Osteocyte (in vitro differentiated cells): ENCODE measurements around the gene CASS4. TPM values are rescaled to one million over a fixed set of nuclear protein-coding genes. Genes with fewer than 3 reads are reported as not detected.

Experiments used
- DNase-seq: peaks from one replicate; pipeline ENCODE4 v3.0.0; 2021; ENCODE audit warnings: mixed read lengths; ENCODE audit not compliant: unreplicated experiment; ENCODE audit errors: extremely low spot score
- H3K27ac Mint-ChIP-seq: one replicate; pipeline ENCODE4 v1.8.0; 2021; ENCODE audit warnings: mild to moderate bottlenecking, mixed read lengths; ENCODE audit not compliant: unreplicated experiment
- H3K27me3 Mint-ChIP-seq: one replicate; pipeline ENCODE4 v1.8.0; 2021; ENCODE audit warnings: mixed read lengths; ENCODE audit not compliant: unreplicated experiment
- H3K36me3 Mint-ChIP-seq: one replicate; pipeline ENCODE4 v1.8.0; 2021; ENCODE audit warnings: mixed read lengths; ENCODE audit not compliant: unreplicated experiment
- H3K4me1 Mint-ChIP-seq: one replicate; pipeline ENCODE4 v1.8.0; 2021; ENCODE audit warnings: mixed read lengths; ENCODE audit not compliant: unreplicated experiment
- H3K4me3 Mint-ChIP-seq: one replicate; pipeline ENCODE4 v1.8.0; 2021; ENCODE audit warnings: mild to moderate bottlenecking, moderate library complexity, mixed read lengths; ENCODE audit not compliant: unreplicated experiment
- H3K9me3 Mint-ChIP-seq: one replicate; pipeline ENCODE4 v1.8.0; 2021; ENCODE audit warnings: mixed read lengths; ENCODE audit not compliant: unreplicated experiment
- total RNA-seq: library from RNA; stranded (reverse); gene quantifications from 2 replicates; pipeline ENCODE4 v1.2.1, GENCODE V29; 2021
- TF ChIP-seq, protein P1 (sequence below): fragments of 200-600 bp; sonication (generic); IDR thresholded peaks from 2 replicates; pipeline ENCODE4 v1.5.0; 2021; ENCODE audit warnings: antibody characterized with exemption, mild to moderate bottlenecking, moderate library complexity

CASS4 gene
- total RNA-seq, 1 donor from 2014 or later = not detected

DNA sequence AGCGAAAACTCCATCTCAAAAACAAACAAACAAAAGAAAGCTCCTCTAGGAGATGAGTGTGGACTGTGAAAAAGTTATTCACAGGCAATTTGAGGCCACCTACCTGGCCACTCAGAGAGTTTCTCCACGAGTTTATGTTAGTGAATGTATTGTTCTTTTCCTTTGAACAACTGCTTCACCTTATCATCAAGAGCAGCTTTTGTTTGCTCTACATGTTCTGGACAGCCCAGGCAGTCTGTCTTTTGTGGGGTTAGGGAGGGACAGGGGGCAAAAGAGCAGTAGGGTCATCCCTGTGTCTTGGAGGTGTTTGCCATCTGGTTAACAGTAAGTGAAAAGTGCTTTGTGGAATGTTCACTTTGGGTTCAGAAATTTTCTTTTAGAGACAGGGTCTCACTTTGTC lies 8.0 kb downstream of the CASS4 start:
- H3K9me3 Mint-ChIP-seq = no peaks in the 10 kb centered on the region
- H3K36me3 Mint-ChIP-seq = peaks cover 5% of the 10 kb centered on the region
- H3K27ac Mint-ChIP-seq = no peak overlapping the region
- H3K4me1 Mint-ChIP-seq = peaks cover 21% of the 10 kb centered on the region
- TF ChIP-seq, protein P1, sequence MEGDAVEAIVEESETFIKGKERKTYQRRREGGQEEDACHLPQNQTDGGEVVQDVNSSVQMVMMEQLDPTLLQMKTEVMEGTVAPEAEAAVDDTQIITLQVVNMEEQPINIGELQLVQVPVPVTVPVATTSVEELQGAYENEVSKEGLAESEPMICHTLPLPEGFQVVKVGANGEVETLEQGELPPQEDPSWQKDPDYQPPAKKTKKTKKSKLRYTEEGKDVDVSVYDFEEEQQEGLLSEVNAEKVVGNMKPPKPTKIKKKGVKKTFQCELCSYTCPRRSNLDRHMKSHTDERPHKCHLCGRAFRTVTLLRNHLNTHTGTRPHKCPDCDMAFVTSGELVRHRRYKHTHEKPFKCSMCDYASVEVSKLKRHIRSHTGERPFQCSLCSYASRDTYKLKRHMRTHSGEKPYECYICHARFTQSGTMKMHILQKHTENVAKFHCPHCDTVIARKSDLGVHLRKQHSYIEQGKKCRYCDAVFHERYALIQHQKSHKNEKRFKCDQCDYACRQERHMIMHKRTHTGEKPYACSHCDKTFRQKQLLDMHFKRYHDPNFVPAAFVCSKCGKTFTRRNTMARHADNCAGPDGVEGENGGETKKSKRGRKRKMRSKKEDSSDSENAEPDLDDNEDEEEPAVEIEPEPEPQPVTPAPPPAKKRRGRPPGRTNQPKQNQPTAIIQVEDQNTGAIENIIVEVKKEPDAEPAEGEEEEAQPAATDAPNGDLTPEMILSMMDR = no peak
- H3K27me3 Mint-ChIP-seq = no peaks in the 10 kb centered on the region
- H3K4me3 Mint-ChIP-seq = no peak overlapping the region
- DNase-seq = no peak

DNA sequence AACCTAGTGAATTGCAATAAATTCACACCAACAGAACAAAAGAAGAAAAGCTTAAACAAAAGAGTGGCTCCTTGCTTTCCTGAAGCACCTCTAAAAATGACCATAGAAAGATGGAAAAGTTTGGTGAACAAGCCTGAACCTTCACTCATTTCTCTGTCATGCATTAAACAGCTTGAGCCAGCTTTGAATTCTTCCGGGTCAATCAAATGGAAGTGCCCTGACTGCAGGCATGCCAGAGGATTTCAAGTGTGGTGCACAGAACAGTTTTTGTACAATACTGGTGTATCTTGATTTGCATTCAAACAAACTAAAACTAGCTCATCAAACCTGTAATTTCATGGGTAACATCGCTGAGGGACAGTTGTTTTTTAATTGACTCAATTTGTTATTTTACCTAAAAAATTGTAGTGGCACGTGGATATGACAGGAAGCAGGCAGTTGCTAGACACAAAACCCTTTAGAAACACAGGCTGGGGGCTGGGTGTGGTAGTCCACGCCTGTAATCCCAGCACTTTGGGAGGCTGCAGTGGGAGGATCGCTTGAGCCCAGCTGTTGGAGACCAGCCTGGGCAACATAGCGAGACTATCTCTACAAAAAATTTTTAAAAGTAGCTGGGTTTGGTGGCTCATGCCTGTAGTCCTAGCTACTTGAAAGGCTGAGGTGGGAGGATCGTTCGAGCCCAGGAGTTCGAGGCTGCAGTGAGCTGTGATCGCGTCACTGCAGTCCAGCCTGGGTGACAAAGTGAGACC lies 9.1 kb downstream of the CASS4 start:
- H3K27me3 Mint-ChIP-seq = peaks cover 2% of the 10 kb centered on the region
- peaks cover 21% of the 10 kb centered on the region for H3K4me1 Mint-ChIP-seq
- TF ChIP-seq, protein P1 = no peak
- H3K4me3 Mint-ChIP-seq = no peak overlapping the region
- no peak overlapping the region for H3K27ac Mint-ChIP-seq
- H3K36me3 Mint-ChIP-seq = peaks cover 5% of the 10 kb centered on the region
- H3K9me3 Mint-ChIP-seq = no peaks in the 10 kb centered on the region
- no peak for DNase-seq

DNA sequence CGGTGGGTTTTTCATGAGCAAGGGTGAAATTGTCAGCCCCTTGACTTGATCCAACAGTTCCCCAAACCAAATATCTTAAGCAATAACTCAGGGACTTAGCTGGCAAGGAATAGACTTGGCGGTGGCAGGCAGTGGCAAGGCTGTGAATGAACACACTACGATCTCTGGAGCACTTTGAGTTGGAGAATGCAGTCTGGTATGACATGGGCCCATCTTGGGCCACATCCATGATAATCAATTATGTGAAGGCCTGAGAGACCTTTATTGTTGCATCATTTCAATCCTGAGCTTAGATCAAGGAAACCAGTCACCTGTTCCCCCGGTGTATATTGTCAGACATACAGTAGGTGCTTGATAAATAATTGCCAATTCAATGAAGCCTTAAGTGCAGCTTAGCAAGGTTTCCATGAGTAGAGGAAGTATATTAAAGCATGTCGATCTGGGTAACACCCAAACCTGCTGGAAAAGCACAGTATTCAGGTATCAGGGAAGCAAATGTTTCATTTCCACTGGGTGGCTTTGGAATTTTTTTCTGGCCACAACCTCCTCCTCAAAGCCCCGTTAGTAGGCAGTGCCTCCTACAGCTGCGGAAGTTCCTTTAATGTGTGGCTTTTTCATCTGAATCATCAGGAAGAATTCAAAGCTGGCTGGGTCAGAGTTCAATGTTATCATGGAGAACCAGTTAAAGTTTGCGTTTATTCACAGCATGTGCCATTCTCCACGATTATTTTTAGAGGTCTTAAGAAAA lies 10.2 kb downstream of the CASS4 start:
- TF ChIP-seq, protein P1 = no peak
- no peak overlapping the region for H3K27ac Mint-ChIP-seq
- H3K4me1 Mint-ChIP-seq = peaks cover 21% of the 10 kb centered on the region
- no peak overlapping the region for H3K4me3 Mint-ChIP-seq
- peaks cover 3% of the 10 kb centered on the region for H3K36me3 Mint-ChIP-seq
- no peaks in the 10 kb centered on the region for H3K9me3 Mint-ChIP-seq
- DNase-seq = no peak
- peaks cover 2% of the 10 kb centered on the region for H3K27me3 Mint-ChIP-seq

DNA sequence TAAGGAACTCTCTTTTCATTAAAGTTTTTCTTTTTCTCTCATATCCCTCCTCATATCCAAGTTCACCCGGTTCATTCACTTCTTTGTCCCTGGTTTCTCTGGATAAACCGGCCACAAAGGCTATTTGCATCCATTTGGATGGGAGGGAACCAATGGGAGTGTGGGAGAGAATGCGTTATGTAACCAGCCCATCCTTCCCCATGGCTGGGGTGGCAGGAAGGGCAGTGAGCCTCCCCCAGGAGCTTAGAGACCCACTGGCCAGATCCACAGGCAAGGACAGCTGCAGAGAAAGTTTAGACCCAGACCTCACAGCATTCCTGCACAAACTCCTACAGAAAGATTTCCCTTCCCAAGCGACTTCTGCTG lies 10.7 kb downstream of the CASS4 start:
- Mint-ChIP-seq H3K4me1 (peaks cover 21% of the 10 kb centered on the region), H3K27me3 (peaks cover 2% of the 10 kb centered on the region), H3K9me3 (no peaks in the 10 kb centered on the region), H3K36me3 (peaks cover 3% of the 10 kb centered on the region), H3K4me3 (no peak overlapping the region), H3K27ac (no peak overlapping the region)
- DNase-seq = no peak
- TF ChIP-seq, protein P1 = no peak

DNA sequence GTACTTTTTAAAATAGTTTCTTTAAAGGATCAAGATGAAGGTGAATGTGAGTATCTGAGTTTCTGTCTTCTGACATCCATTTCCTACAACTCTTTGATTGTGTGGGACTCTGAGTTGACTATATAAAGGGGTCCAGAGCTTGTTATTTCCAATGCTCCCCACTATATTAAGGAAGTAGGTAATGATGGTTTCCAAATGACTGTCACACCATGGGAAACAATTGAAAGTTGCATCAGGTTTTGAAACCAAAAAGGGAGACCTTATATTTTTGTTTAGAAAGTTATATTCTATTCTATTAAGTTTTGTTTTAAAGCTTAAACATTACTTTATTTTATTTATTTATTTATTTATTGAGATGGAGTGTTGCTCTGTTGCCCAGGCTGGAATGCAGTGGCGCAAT lies 11.2 kb downstream of the CASS4 start:
- Mint-ChIP-seq H3K27ac (no peak overlapping the region), H3K4me3 (no peak overlapping the region), H3K4me1 (peaks cover 21% of the 10 kb centered on the region)

More for the DNA sequence above, 11.2 kb downstream of the CASS4 start:
- no peak for DNase-seq
- H3K27me3 Mint-ChIP-seq = peaks cover 2% of the 10 kb centered on the region
- H3K9me3 Mint-ChIP-seq = no peaks in the 10 kb centered on the region
- no peaks in the 10 kb centered on the region for H3K36me3 Mint-ChIP-seq
- TF ChIP-seq, protein P1 = no peak
